ENCODE data around the gene ANXA1. TPM values are rescaled to one million over a fixed set of nuclear protein-coding genes. Genes with fewer than 3 reads are reported as not detected.

ANXA1 gene
- total RNA-seq, 1 experiment from 2014 or later, result 430 TPM

DNA sequence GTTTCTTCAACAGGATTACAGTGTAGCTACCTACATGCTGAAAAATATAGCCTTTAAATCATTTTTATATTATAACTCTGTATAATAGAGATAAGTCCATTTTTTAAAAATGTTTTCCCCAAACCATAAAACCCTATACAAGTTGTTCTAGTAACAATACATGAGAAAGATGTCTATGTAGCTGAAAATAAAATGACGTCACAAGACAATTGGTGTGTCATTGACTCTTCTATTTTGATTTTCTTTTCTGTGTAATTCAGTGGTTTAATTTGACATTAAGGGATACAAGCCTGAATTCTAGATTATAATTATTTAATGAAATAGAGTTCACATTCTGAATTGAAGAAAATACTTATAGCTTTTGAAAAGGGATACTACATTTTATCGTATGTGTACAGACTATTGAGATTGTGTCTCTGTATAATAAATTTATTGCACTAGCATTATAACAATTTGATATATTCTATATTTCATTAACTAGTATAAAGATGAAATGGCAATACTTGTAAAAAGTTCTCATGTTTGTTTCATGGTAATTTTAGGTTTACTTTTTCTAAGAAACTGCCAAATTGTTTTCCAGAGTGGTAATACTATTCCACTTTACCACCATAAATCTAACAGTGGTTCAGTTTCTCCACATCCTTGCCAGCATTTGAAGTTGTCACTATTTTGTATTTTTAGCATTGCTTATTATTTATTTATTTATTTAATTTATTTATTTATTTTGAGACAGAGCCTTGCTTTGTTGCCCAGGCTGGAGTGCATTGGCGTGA lies 18.7 kb downstream of the ANXA1 start:
- TF ChIP-seq, protein P1, sequence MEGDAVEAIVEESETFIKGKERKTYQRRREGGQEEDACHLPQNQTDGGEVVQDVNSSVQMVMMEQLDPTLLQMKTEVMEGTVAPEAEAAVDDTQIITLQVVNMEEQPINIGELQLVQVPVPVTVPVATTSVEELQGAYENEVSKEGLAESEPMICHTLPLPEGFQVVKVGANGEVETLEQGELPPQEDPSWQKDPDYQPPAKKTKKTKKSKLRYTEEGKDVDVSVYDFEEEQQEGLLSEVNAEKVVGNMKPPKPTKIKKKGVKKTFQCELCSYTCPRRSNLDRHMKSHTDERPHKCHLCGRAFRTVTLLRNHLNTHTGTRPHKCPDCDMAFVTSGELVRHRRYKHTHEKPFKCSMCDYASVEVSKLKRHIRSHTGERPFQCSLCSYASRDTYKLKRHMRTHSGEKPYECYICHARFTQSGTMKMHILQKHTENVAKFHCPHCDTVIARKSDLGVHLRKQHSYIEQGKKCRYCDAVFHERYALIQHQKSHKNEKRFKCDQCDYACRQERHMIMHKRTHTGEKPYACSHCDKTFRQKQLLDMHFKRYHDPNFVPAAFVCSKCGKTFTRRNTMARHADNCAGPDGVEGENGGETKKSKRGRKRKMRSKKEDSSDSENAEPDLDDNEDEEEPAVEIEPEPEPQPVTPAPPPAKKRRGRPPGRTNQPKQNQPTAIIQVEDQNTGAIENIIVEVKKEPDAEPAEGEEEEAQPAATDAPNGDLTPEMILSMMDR (conservative IDR thresholded peaks at IDR 0.05; ENCODE audit: low read depth, low read length), result no peak
- TF ChIP-seq EZH2 (IDR thresholded peaks at IDR 0.05; ENCODE audit: borderline replicate concordance, low read depth, low read length, poor library complexity, severe bottlenecking), result no peak
- ChIA-PET CTCF (no interaction called here), POLR2A (ENCODE audit: low non-redundant PET) (no interaction called here)
- BruUV-seq (replicated peaks), result no TSS peak
- peaks cover 65% of the 10 kb centered on the region for H3K36me3 ChIP-seq (ENCODE audit: insufficient read depth, low read length, poor library complexity, severe bottlenecking)
- DNase-seq (ENCODE audit: low spot score), result no peak
- no peaks in the 10 kb centered on the region for H3K9me3 ChIP-seq (ENCODE audit: low read depth, low read length, poor library complexity, severe bottlenecking)
- peaks cover 7% of the 10 kb centered on the region for H3K4me1 ChIP-seq (ENCODE audit: insufficient read depth, low read length, poor library complexity, severe bottlenecking)
- H3K27ac ChIP-seq (ENCODE audit: low read depth, low read length, poor library complexity, severe bottlenecking), result no peak overlapping the region
- intact Hi-C loops (cut with micrococcal nuclease; ENCODE audit: unreplicated experiment), result no loop called here
- H3K4me3 ChIP-seq (ENCODE audit: low read depth, low read length, poor library complexity, severe bottlenecking), result no peak overlapping the region
- H3K27me3 ChIP-seq (replicated peaks; ENCODE audit: insufficient read depth, low read depth, low read length, poor library complexity), result no peaks in the 10 kb centered on the region

DNA sequence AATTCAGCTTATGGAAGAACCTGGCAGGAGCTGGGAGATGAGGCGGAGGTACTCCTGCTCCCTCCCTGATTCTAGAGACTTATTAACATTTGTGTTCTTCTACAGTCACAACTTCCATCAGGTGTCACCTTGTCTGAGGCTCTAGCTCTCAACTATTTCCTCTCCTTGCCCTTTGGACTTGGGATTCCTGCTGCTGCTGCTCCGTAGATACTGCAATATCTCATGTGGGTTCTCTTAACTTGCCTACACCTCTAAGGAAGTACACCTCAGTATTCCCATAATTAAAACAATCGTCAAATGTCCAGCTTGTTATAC lies 21.2 kb downstream of the ANXA1 start:
- H3K4me3 ChIP-seq (ENCODE audit: low read depth, low read length, poor library complexity, severe bottlenecking), result no peak overlapping the region
- no TSS peak for BruUV-seq (replicated peaks)
- POLR2A ChIA-PET (ENCODE audit: low non-redundant PET), result no interaction called here

DNA sequence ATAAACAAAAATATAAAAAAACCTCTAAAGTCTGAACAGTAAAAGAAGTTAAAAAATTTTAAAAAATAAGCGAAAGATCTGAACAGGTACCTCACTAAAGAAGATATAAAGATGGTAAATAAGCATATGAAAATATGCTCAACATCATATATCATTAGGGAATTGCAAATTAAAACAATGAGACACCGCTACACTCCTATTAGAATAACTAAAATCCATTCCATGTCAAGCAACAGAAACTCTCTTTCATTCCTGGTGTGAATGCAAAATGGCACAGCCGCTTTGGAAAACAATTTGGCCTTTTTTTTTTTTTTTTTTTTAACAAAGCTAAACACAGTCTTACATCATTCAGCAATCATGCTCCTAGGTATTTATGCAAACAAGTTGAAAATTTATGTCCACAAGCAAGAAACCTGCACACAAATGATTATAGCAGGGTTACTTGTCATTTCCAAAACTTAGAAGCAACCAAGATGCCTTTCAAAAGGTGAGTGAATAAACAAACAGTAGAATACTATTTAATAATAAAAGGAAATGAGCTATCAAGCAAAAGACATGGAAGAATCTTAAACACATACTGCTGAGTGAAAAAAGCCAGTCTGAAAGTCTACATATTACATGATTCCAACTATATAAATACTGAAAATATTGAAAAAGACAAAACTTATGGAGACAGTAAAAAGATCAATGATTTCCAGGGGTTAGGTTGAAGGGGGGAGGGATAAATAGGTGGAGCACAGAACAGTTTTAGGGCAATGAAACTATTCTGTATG lies 22.1 kb downstream of the ANXA1 start:
- DNase-seq (ENCODE audit: low spot score), result no peak
- peaks cover 17% of the 10 kb centered on the region for H3K4me1 ChIP-seq (ENCODE audit: insufficient read depth, low read length, poor library complexity, severe bottlenecking)
- no peak overlapping the region for H3K4me3 ChIP-seq (ENCODE audit: low read depth, low read length, poor library complexity, severe bottlenecking)
- BruUV-seq (replicated peaks), result no TSS peak
- POLR2A ChIA-PET (ENCODE audit: low non-redundant PET), result no interaction called here
- no peaks in the 10 kb centered on the region for H3K27me3 ChIP-seq (replicated peaks; ENCODE audit: insufficient read depth, low read depth, low read length, poor library complexity)
- intact Hi-C loops (cut with micrococcal nuclease; ENCODE audit: unreplicated experiment), result no loop called here
- H3K9me3 ChIP-seq (ENCODE audit: low read depth, low read length, poor library complexity, severe bottlenecking), result no peaks in the 10 kb centered on the region
- TF ChIP-seq EZH2 (IDR thresholded peaks at IDR 0.05; ENCODE audit: borderline replicate concordance, low read depth, low read length, poor library complexity, severe bottlenecking), result no peak
- TF ChIP-seq, protein P1 (conservative IDR thresholded peaks at IDR 0.05; ENCODE audit: low read depth, low read length), result no peak
- H3K36me3 ChIP-seq (ENCODE audit: insufficient read depth, low read length, poor library complexity, severe bottlenecking), result peaks cover 32% of the 10 kb centered on the region
- no peak overlapping the region for H3K27ac ChIP-seq (ENCODE audit: low read depth, low read length, poor library complexity, severe bottlenecking)
- CTCF ChIA-PET, result no interaction called here

More for the DNA sequence above, 21.2 kb downstream of the ANXA1 start:
- Histone ChIP-seq H3K27me3 (replicated peaks; ENCODE audit: insufficient read depth, low read depth, low read length, poor library complexity) (no peaks in the 10 kb centered on the region), H3K9me3 (ENCODE audit: low read depth, low read length, poor library complexity, severe bottlenecking) (no peaks in the 10 kb centered on the region), H3K4me1 (ENCODE audit: insufficient read depth, low read length, poor library complexity, severe bottlenecking) (peaks cover 15% of the 10 kb centered on the region), H3K27ac (ENCODE audit: low read depth, low read length, poor library complexity, severe bottlenecking) (no peak overlapping the region), H3K36me3 (ENCODE audit: insufficient read depth, low read length, poor library complexity, severe bottlenecking) (peaks cover 40% of the 10 kb centered on the region)
- no peak for DNase-seq (ENCODE audit: low spot score)
- intact Hi-C loops (cut with micrococcal nuclease; ENCODE audit: unreplicated experiment), result no loop called here
- CTCF ChIA-PET, result no interaction called here
- no peak for TF ChIP-seq EZH2 (IDR thresholded peaks at IDR 0.05; ENCODE audit: borderline replicate concordance, low read depth, low read length, poor library complexity, severe bottlenecking)
- TF ChIP-seq, protein P1 (conservative IDR thresholded peaks at IDR 0.05; ENCODE audit: low read depth, low read length), result no peak
